B cell (primary cell): Measurements from ENCODE around the gene LPCAT4. TPM values are rescaled to one million over a fixed set of nuclear protein-coding genes. Genes with fewer than 3 reads are reported as not detected.

ENCODE experiments used
- ATAC-seq: fragments of 200-7000 bp; cut with Tn5 transposase; one replicate; pipeline ENCODE4 v1.10.0; 2021; ENCODE audit warnings: low read depth, mild to moderate bottlenecking, moderate number of reproducible peaks, moderate library complexity
- CTCF ChIA-PET: fragments of 350-600 bp; sonication (Branson Sonifier 250); formaldehyde crosslinking; loops from one replicate; lab custom pipeline; 2021; ENCODE audit warnings: antibody characterized with exemption, inconsistent platforms; lab: Charles Lee
- POLR2A ChIA-PET: fragments of 350-600 bp; sonication (Branson Sonifier 250); formaldehyde crosslinking; loops from one replicate; lab custom pipeline; 2021; ENCODE audit warnings: antibody characterized with exemption; lab: Charles Lee
- DNase-seq: peaks from one replicate; pipeline ENCODE4 v3.0.0; 2013
- H2AFZ ChIP-seq: 2 replicates; pipeline ENCODE4 v1.6.1; 2012; ENCODE audit warnings: mild to moderate bottlenecking, low read depth, low read length; ENCODE audit not compliant: insufficient read depth, poor library complexity, severe bottlenecking
- H3K27ac ChIP-seq, 2 donors: 1 replicate in 1 of 2; 2 replicates in 1 of 2; pipeline ENCODE4 v1.5.1; 2012 to 2013; ENCODE audit warnings: low read length in 2 of 2, mild to moderate bottlenecking in 2 of 2, moderate library complexity in 1 of 2
- H3K27me3 ChIP-seq, 4 experiments: fragments of 200-600 bp in 1 of 4; sonication (generic) in 1 of 4; replicated peaks in 1 of 4; 1 replicate in 2 of 4; 2 replicates in 2 of 4; pipeline versions ENCODE4 v1.6.1 to v1.7.0; 2013 to 2016; ENCODE audit warnings: low read length in 3 of 4, mild to moderate bottlenecking in 2 of 4, mixed read lengths in 1 of 4, moderate library complexity in 1 of 4; ENCODE audit not compliant: insufficient read depth in 4 of 4, control insufficient read depth in 3 of 4; ENCODE audit errors: control extremely low read depth in 1 of 4
- H3K36me3 ChIP-seq, 2 experiments: replicated peaks in 1 of 2; 1 replicate in 1 of 2; 2 replicates in 1 of 2; pipeline versions ENCODE4 v1.6.1 to v1.7.1; 2013; ENCODE audit warnings: low read length in 1 of 2; ENCODE audit not compliant: insufficient read depth in 2 of 2, control insufficient read depth in 1 of 2; ENCODE audit errors: control extremely low read depth in 1 of 2, extremely low read depth in 1 of 2
- H3K4me1 ChIP-seq, 2 donors: fragments of 200-600 bp in 1 of 2; sonication (generic) in 1 of 2; 1 replicate in 1 of 2; 2 replicates in 1 of 2; pipeline versions ENCODE4 v1.5.1 to v1.6.1; 2013 to 2017; ENCODE audit warnings: low read length in 2 of 2; ENCODE audit not compliant: control insufficient read depth in 2 of 2, insufficient read depth in 2 of 2
- H3K4me2 ChIP-seq: replicated peaks from 2 replicates; pipeline ENCODE3; 2012; ENCODE audit warnings: mild to moderate bottlenecking, low read depth, low read length; ENCODE audit not compliant: poor library complexity, severe bottlenecking
- H3K4me3 ChIP-seq, 5 experiments: fragments of 200-600 bp in 1 of 5; sonication (generic) in 1 of 5; 1 replicate in 3 of 5; 2 replicates in 2 of 5; pipeline versions ENCODE4 v1.5.1 to v1.7.0; 2011 to 2016; ENCODE audit warnings: low read length in 4 of 5, mild to moderate bottlenecking in 4 of 5, low read depth in 2 of 5, control low read depth in 1 of 5, moderate library complexity in 1 of 5; ENCODE audit not compliant: insufficient read depth in 1 of 5; ENCODE audit errors: control extremely low read depth in 1 of 5, extremely low read depth in 1 of 5
- H3K79me2 ChIP-seq: fragments of 200-600 bp; sonication (generic); one replicate; pipeline ENCODE4 v1.6.0; 2016; ENCODE audit warnings: low read length; ENCODE audit not compliant: control insufficient read depth, insufficient read depth
- H3K9ac ChIP-seq: fragments of 200-600 bp; sonication (generic); 2 replicates; pipeline ENCODE4 v1.6.1; 2017; ENCODE audit warnings: mild to moderate bottlenecking, low read length, moderate library complexity
- H3K9me3 ChIP-seq, 3 donors: one replicate each; pipeline versions ENCODE4 v1.6.1 to v1.7.1; 2013; ENCODE audit warnings: low read length in 2 of 3; ENCODE audit not compliant: control insufficient read depth in 2 of 3, insufficient read depth in 1 of 3; ENCODE audit errors: control extremely low read depth in 1 of 3
- H4K20me1 ChIP-seq: 2 replicates; pipeline ENCODE4 v1.6.0; 2012; ENCODE audit warnings: mild to moderate bottlenecking, low read length; ENCODE audit not compliant: insufficient read depth, control insufficient read depth, poor library complexity, severe bottlenecking
- H3K27ac Mint-ChIP-seq: one replicate; pipeline ENCODE4 v1.8.0; 2021; ENCODE audit warnings: mixed read lengths
- H3K27me3 Mint-ChIP-seq: one replicate; pipeline ENCODE4 v1.8.0; 2021; ENCODE audit warnings: mixed read lengths
- H3K4me1 Mint-ChIP-seq: one replicate; pipeline ENCODE4 v1.8.0; 2021; ENCODE audit warnings: mixed read lengths
- H3K4me3 Mint-ChIP-seq: one replicate; pipeline ENCODE4 v1.8.0; 2021; ENCODE audit warnings: mixed read lengths
- H3K9me3 Mint-ChIP-seq: one replicate; pipeline ENCODE4 v1.8.0; 2022; ENCODE audit warnings: mixed read lengths; ENCODE audit not compliant: insufficient read depth
- CTCF ChIP-seq: fragments of 200-600 bp; IDR thresholded peaks from one replicate; pipeline ENCODE4 v1.8.0; 2022; ENCODE audit warnings: antibody characterized with exemption, mild to moderate bottlenecking
- EZH2 ChIP-seq: IDR thresholded peaks from 2 replicates; pipeline ENCODE4 v1.6.1; 2012; ENCODE audit warnings: borderline replicate concordance, low read depth, mild to moderate bottlenecking, moderate library complexity, low read length; ENCODE audit not compliant: insufficient read depth, poor library complexity, severe bottlenecking
- WGBS: methylation state at CpG from one replicate; pipeline ENCODE4 v1.1.5; 2013; ENCODE audit warnings: missing lambda C conversion rate; ENCODE audit not compliant: insufficient coverage; 5-methylcytosine and 5-hydroxymethylcytosine counted together
- intact Hi-C: fragments of 100-400 bp; cut with micrococcal nuclease; formaldehyde crosslinking; loops from one replicate; pipeline ENCODE4 v1.10.0; 2022
- polyA plus RNA-seq: library from polyadenylated mRNA; depleted of rRNA; stranded (reverse); fragments of >200 nt; gene quantifications from 2 replicates; pipeline ENCODE4 v1.2.3, GENCODE V29; 2012
- total RNA-seq, 2 donors: library from RNA; stranded (reverse); fragments of 120-200 nt in 1 of 2; gene quantifications; 1 replicate in 1 of 2; 2 replicates in 1 of 2; pipeline versions ENCODE4 v1.2.3 to v1.2.4, GENCODE V29; 2013 to 2022

Gene LPCAT4
- total and polyA plus RNA-seq, 2 donors (not counting 1 experiment from before 2014, with no cell fraction given) = 64.2 to 76.3 TPM

- Histone ChIP-seq H3K4me1 (peaks cover 36 to 60% of the 10 kb centered on the region in 2 donors), H3K27me3 (no peaks in the 10 kb centered on the region), H3K9ac (no peak overlapping the region), H3K9me3 (peaks cover 0 to 6% (median 0%) of the 10 kb centered on the region in 3 donors), H4K20me1 (no peaks in the 10 kb centered on the region), H2AFZ (no peak overlapping the region), H3K79me2 (peaks cover 90% of the 10 kb centered on the region), H3K27ac (peak overlapping the region in 1 of 2 donors; percentile 87), H3K4me2 (peak overlapping the region; percentile 36), H3K36me3 (no peaks in the 10 kb centered on the region), H3K4me3 (no peak overlapping the region)
- CTCF ChIA-PET = interaction anchor here (1.1 to 1.3 kb wide), 3 partner anchors 13 to 84 kb away, joined by 3 to 5 read pairs (median 4); partner anchors contain the start of genes LPCAT4 and SLC12A6
- peaks cover 72% of the 10 kb centered on the region for H3K4me1 Mint-ChIP-seq
- DNase-seq (no peak), ATAC-seq (no peak)
- peak overlapping the region; percentile 26 for H3K4me3 Mint-ChIP-seq
- no peaks in the 10 kb centered on the region for H3K9me3 Mint-ChIP-seq
- WGBS = 100% methylated on average over 1 of the region's 1 CpG
- H3K27ac Mint-ChIP-seq = peak overlapping the region; percentile 23
- POLR2A ChIA-PET = no interaction called here
- TF ChIP-seq CTCF (no peak), EZH2 (no peak)
- intact Hi-C loops = no loop called here
- H3K27me3 Mint-ChIP-seq = no peaks in the 10 kb centered on the region
Measured at GRCh38 chr15:34324933-34325332, 42.1 kb downstream of the LPCAT4 start.

- no peak for ATAC-seq
- H3K27me3 Mint-ChIP-seq = no peaks in the 10 kb centered on the region
- Histone ChIP-seq H3K4me2 (no peak overlapping the region), H4K20me1 (no peaks in the 10 kb centered on the region), H3K27ac (peak overlapping the region in 1 of 2 donors; percentile 24), H2AFZ (no peak overlapping the region), H3K9me3 (peaks cover 0 to 6% (median 0%) of the 10 kb centered on the region in 3 donors), H3K4me3 (no peak overlapping the region), H3K36me3 (no peaks in the 10 kb centered on the region), H3K27me3 (no peaks in the 10 kb centered on the region), H3K4me1 (peaks cover 36 to 55% of the 10 kb centered on the region in 2 donors), H3K79me2 (peaks cover 89% of the 10 kb centered on the region), H3K9ac (no peak overlapping the region)
- ChIA-PET CTCF (no interaction called here), POLR2A (no interaction called here)
- peaks cover 70% of the 10 kb centered on the region for H3K4me1 Mint-ChIP-seq
- DNase-seq = no peak
- H3K27ac Mint-ChIP-seq = no peak overlapping the region
- H3K4me3 Mint-ChIP-seq = no peak overlapping the region
- H3K9me3 Mint-ChIP-seq = no peaks in the 10 kb centered on the region
- intact Hi-C loops = no loop called here
- TF ChIP-seq CTCF (no peak), EZH2 (no peak)
- WGBS = 97% methylated on average over 10 of the region's 10 CpGs
Measured at GRCh38 chr15:34323217-34323616, 43.8 kb downstream of the LPCAT4 start.
